HL-60 (cell line): ENCODE measurements around the gene FAM89A.

Experiments
- DNase-seq, 2 experiments: peaks; one replicate each; pipeline ENCODE4 v3.0.0-alpha.2; 2010 to 2020; ENCODE audit warnings: low read depth in 1 of 2, low spot score in 1 of 2
- H3K27ac ChIP-seq: fragments of 250-450 bp; sonication (Bioruptor Pico); replicated peaks from 2 replicates; pipeline ENCODE4 v1.5.1; 2020; ENCODE audit warnings: mild to moderate bottlenecking, moderate library complexity
- H3K27me3 ChIP-seq: fragments of 250-450 bp; sonication (Bioruptor Pico); 2 replicates; pipeline ENCODE4 v1.5.1; 2021; ENCODE audit warnings: mild to moderate bottlenecking, moderate library complexity; ENCODE audit not compliant: insufficient read depth, poor library complexity, severe bottlenecking
- H3K4me3 ChIP-seq: replicated peaks from 2 replicates; pipeline ENCODE4 v1.5.1; 2011; ENCODE audit warnings: mild to moderate bottlenecking, control low read depth, low read length; ENCODE audit not compliant: insufficient read depth
- CTCF ChIP-seq: IDR thresholded peaks from one replicate; pipeline ENCODE4 v1.5.1; 2011; ENCODE audit warnings: low read length, control low read depth, inconsistent platforms; ENCODE audit not compliant: insufficient read depth
- GABPA ChIP-seq: IDR thresholded peaks from 2 replicates; pipeline ENCODE4 v1.6.1; 2012; ENCODE audit warnings: low read depth
- POLR2AphosphoS5 ChIP-seq: IDR thresholded peaks from 2 replicates; pipeline ENCODE4 v1.6.1; 2012; ENCODE audit warnings: low read depth
- REST ChIP-seq: IDR thresholded peaks from 2 replicates; pipeline ENCODE4 v1.6.1; 2012; ENCODE audit warnings: low read depth; ENCODE audit not compliant: insufficient replicate concordance
- SPI1 ChIP-seq: IDR thresholded peaks from 2 replicates; pipeline ENCODE4 v1.6.1; 2012; ENCODE audit warnings: low read depth, mild to moderate bottlenecking, borderline replicate concordance

FAM89A gene

GRCh38 chr1:231000639-231001038 lies 39.4 kb downstream of the FAM89A start:
- Histone ChIP-seq H3K27ac (no peak overlapping the region), H3K4me3 (no peak overlapping the region), H3K27me3 (no peaks in the 10 kb centered on the region)
- no peak for TF ChIP-seq POLR2AphosphoS5
- DNase-seq, result no peak

GRCh38 chr1:231000201-231000600 lies 39.9 kb downstream of the FAM89A start:
- Histone ChIP-seq H3K27ac (no peak overlapping the region), H3K27me3 (no peaks in the 10 kb centered on the region), H3K4me3 (no peak overlapping the region)
- DNase-seq, result no peak
- no peak for TF ChIP-seq GABPA
- TF ChIP-seq CTCF, result no peak
- no peak for TF ChIP-seq POLR2AphosphoS5
- TF ChIP-seq SPI1, result no peak
- no peak for TF ChIP-seq REST

GRCh38 chr1:230994860-230995259 lies 45.2 kb downstream of the FAM89A start:
- no peak for TF ChIP-seq CTCF
- no peak for TF ChIP-seq GABPA
- TF ChIP-seq POLR2AphosphoS5, result no peak
- no peak for TF ChIP-seq REST
- no peak for TF ChIP-seq SPI1
- H3K27me3 ChIP-seq, result no peaks in the 10 kb centered on the region
- no peak overlapping the region for H3K4me3 ChIP-seq
- no peak for DNase-seq
- H3K27ac ChIP-seq, result no peak overlapping the region

GRCh38 chr1:230992100-230992774 lies 47.8 kb downstream of the FAM89A start:
- Histone ChIP-seq H3K27me3 (no peaks in the 10 kb centered on the region), H3K4me3 (no peak overlapping the region), H3K27ac (no peak overlapping the region)
- TF ChIP-seq CTCF, result no peak
- no peak for DNase-seq
